Stimulated activated CD4-positive, alpha-beta T cell treated with anti-CD3 and anti-CD28 coated beads, Interleukin-1b, Interleukin-23, amount 100 ng/mL, for 4 hours (primary cell): ENCODE results near the gene ATP8A2.

Experiments
- DNase-seq, 2 donors: peaks; one replicate each; pipeline ENCODE4 v3.0.0-alpha.2; 2020; ENCODE audit warnings: low read depth in 2 of 2

The ATP8A2 gene

GRCh38 chr13:25882466-25883357 lies 510.9 kb downstream of the ATP8A2 start:
- no peak for DNase-seq

GRCh38 chr13:25885418-25885817 lies 513.6 kb downstream of the ATP8A2 start:
- no peak for DNase-seq

GRCh38 chr13:25886438-25887214 lies 514.9 kb downstream of the ATP8A2 start:
- DNase-seq, result no peak

- DNase-seq, result no peak
Measured at GRCh38 chr13:25887962-25888655, 516.3 kb downstream of the ATP8A2 start.

- no peak for DNase-seq
Measured at GRCh38 chr13:25890671-25891212, 519.0 kb downstream of the ATP8A2 start.

- no peak for DNase-seq
Measured at GRCh38 chr13:25898991-25899390, 527.2 kb downstream of the ATP8A2 start.

- no peak for DNase-seq
Measured at GRCh38 chr13:25899464-25899863, 527.7 kb downstream of the ATP8A2 start.

GRCh38 chr13:25899952-25900351 lies 528.2 kb downstream of the ATP8A2 start:
- DNase-seq, result no peak

GRCh38 chr13:25901460-25902376 lies 529.9 kb downstream of the ATP8A2 start:
- DNase-seq, result peak in 1 of 2 donors; percentile 17

GRCh38 chr13:25902455-25902854 lies 530.7 kb downstream of the ATP8A2 start:
- no peak for DNase-seq

GRCh38 chr13:25902891-25903341 lies 531.1 kb downstream of the ATP8A2 start:
- no peak for DNase-seq

- no peak for DNase-seq
Measured at GRCh38 chr13:25904830-25905229, 533.1 kb downstream of the ATP8A2 start.

- DNase-seq, result no peak
Measured at GRCh38 chr13:25905611-25906010, 533.8 kb downstream of the ATP8A2 start.

- no peak for DNase-seq
Measured at GRCh38 chr13:25906191-25906661, 534.5 kb downstream of the ATP8A2 start.

- DNase-seq, result no peak
Measured at GRCh38 chr13:25908366-25908765, 536.6 kb downstream of the ATP8A2 start.

GRCh38 chr13:25910243-25910642 lies 538.5 kb downstream of the ATP8A2 start:
- no peak for DNase-seq

GRCh38 chr13:25910991-25911419 lies 539.2 kb downstream of the ATP8A2 start:
- DNase-seq, result no peak

- DNase-seq, result no peak
Measured at GRCh38 chr13:25912961-25913360, 541.2 kb downstream of the ATP8A2 start.

- DNase-seq, result no peak
Measured at GRCh38 chr13:25915840-25916518, 544.2 kb downstream of the ATP8A2 start.

GRCh38 chr13:25920277-25920676 lies 548.5 kb downstream of the ATP8A2 start:
- no peak for DNase-seq
